ENCODE results near the gene CTRB1.

The CTRB1 gene

DNA sequence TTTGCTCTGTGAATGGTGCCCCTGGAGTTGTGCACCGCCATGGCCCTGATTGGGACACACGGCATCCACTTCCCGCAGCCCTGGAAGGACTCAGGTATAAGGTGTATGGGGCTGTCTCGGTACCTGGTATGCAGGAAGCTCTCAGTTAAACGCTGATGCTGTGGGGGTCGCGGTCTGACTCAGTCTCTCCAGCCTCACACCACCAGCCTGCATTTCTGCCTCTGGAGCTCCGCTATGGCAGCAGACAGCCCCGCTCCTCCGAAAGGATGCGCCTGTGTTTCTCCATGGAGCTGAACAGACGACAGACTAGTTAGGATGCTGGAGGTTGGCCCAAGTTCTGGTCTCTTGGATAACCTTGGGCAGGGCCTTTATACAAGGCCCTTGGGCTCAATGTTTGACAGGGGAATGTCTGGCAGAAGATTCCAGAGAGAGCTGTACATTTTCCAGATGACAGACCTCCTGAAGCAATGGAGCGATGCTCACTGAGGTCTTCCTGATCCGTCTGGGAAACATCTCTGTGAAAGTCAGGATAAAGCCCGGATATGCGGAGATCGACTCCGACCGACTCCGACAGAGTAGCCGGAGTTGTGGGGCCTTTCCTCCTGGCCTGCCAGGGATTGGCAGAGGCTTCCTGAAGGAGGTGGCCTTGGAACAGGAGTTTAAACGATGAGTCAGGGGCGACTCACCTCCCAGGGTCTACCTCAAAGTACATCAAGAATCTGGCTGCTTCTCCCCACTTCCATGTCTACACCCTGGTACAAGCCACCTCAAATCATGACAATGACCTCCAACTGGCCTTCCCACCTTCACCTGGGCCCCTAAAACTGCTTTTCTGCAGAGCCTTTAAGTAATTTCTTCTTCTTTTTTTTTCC is 54.5 kb downstream of the CTRB1 start:
- no peak for DNase-seq

Measured in stimulated activated CD4-positive, alpha-beta T cell treated with anti-CD3 and anti-CD28 coated beads, Interleukin-4, amount 100 ng/mL, for 1 hour (primary cell).